Femur (tissue), 1 donor: ENCODE results near the gene TBC1D1.
"Not testable (repeated sequence)": the region's sequence is repeated elsewhere in the genome, so short reads cannot be mapped to it uniquely, and the experiment has no call there.

Experiments
- DNase-seq: peaks from one replicate; pipeline ENCODE4 v3.0.0-alpha.2; 2017

TBC1D1 gene

DNA sequence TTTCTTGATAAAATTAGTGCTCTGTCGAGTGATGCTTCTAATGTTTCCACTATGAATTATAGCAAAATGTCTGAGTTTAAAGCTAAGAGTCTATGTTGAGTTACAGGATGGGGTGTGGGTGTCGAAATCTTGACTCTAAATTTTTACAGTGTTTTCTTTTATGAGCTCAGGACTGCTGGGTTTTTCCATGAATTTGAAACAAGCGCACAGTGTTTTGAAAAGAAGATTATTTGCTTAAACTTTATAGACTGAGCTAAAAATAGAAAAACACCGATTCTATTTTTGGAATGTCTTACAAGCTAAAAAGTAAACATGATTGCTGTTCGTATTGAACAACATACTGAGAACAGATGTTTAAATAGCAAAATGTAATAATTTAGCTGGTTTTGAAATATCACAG is 76.9 kb downstream of the TBC1D1 start:
- no peak for DNase-seq

DNA sequence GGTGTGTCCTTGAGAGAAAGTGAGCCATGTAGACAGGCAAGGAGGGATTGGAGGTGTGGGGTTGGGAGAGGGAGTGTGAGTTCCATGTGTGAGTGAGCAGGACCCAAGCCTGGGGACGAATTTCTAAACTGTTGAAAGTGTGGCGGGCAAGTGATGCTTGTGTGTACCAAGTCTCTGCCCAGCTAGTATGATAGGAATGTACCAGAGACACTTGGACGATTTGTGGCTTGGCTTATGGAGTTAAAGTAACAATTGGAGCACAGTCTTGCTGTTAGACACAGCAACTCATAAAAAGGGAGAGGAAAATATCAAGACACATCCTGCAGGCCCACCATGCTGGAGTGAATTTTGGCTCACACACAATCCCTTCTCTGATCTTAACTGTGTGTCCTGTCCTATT is 77.9 kb downstream of the TBC1D1 start:
- no peak for DNase-seq

DNA sequence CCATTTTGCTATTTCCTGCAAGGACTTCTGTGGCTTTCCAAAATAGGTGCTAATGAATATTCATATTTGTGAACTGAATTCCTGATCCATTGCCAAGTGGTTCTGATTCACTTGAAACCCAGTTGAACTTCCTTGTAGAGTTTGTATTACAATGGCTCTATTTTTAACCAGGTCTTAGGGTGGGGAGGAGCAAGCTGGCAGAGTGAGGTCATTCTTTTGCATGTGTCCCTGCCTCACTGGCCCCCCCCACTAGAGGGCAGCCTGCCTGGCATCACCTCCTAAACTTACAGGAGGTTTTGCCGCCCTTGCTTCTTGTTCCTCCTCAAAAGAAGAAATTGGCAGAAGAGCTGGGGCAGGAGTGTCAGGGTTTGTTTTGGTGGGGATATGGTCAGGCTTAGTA is 79.8 kb downstream of the TBC1D1 start:
- no peak for DNase-seq

DNA sequence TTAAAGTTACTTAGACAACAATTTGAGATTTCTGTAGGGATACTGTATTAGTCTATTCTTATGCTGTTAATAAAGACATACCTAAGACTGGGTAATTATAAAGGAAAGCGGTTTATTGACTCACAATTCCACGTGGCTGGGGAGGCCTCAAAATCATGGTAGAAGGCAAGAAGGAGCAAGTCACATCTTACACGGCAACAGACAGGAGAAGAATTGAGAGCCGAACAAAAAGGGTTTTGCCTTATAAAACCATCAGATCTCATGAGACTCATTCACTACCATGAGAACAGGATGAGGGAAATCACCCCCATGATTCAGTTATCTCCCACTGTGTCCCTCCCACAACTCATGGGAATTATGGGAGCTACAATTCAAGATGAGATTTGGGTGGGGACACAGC is 80.3 kb downstream of the TBC1D1 start:
- DNase-seq, result no peak

DNA sequence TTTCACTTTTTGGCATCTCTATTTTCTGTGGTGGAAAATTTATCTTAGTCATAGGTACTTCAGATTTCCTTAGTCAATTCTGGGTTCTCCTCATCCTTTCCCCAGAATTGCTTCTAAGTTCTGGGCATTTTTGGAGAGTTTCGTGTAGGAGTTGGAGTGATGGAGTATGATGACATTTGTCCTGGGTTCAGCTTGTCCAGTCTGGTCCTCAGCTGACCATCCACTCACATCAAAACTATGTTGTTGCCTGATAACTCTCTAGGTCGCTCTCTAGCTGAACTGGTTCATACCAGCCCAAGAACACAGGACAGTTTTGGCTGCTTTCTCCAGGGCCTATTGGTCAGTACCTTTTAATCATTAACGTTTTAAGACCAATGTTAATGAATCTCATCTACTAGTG is 82.6 kb downstream of the TBC1D1 start:
- no peak for DNase-seq

DNA sequence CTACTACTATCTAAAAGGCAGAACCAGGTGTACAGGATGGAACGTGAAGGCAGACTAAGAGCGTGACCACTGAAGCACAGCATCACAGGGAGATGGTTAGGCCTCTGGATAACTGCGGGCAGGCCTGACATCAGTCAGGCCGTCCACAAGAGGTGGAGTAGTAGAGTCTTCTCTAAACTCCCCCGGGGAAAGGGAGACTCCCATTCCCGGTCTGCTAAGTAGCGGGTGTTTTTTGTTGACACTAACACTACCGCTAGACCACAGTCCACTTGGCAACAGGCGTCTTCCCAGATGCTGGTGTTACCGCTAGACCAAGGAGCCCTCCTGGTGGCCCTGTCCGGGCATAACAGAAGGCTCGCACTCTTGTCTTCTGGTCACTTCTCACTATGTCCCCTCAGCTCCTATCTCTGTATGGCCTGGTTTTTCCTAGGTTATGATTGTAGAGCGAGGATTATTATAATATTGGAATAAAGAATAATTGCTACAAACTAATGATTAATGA is 84.5 kb downstream of the TBC1D1 start:
- not testable (repeated sequence) for DNase-seq

DNA sequence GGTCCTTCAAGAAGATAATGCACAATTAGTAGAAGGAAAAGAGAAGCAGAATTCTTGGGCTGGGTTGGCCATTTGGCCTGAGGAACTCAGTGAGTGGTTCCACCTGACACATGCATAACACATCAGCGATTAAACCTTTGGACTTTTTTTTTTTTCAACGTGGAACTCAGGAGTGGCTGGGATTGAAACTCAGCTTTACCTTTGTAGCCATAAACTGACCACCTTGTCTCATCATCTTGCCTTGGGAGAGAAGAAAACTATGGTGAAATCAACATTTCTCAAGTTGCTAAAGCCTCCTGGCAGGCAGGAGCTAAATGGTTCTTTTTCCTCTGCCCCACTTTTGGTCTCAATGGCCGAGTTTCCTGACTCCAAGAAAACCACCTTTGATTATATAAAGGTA is 85.6 kb downstream of the TBC1D1 start:
- no peak for DNase-seq

DNA sequence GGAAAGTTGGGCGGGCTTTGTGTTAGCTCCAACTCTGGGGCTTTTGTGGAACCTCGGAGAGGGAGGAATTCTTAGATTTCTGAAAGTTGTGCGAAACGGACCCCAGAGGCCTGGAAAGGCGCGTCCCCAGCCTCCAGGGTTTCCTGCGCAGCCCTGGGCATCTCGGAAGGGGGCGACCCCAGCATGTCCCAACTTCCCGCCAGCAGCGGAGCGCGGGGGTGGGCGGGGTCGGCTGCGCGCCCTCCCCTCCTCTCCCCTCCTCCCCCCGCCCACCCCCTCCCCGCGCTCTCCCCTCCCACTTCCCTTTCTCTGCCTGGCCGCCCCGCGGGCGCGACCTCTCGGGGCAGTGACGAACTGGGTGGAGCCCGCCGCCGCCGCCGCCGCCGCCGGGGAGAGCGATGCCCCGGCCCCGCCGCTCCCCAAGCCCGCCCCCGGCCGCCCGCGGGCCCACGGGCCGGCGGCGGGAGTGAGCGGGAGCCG is 86.1 kb downstream of the TBC1D1 start:
- peak; percentile 89 for DNase-seq

DNA sequence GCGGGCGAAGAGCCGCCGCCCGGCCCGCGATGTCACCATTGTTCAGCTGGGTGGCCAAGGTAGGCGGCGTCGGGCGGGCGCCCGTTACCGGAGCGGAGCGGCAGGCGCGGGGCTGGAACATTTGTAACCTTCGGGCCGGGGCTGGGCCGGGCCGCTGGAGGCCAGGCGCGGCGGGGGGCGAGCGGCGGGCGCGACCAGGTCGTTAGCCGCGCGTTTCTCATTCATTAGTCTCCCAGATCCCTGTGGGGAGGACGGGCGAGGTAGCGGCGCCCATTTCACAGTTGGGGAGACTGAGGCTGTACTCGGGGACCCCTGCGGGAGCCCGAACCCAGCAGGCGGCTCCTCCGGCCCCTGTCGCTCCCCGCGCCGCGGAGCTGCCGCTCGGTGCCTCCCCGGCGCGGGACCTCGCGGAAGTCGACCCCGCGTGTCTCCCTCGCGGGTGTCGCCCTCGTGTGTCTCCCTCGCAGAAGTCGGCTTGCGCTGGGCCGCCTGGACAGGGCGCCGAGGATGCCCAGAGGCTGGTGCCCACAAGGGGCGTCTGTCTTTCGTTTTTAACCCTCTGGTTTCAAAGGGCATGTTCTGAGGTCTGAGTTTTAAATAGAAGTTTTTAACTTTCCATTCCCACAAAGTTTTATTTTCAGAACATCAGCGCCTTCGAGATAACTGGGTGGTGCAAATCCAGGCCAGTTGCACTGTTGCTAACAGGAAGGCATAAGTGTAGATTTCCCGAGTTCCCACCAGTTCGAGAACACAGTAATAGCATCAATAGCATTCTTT is 86.8 kb downstream of the TBC1D1 start:
- peak; percentile 85 for DNase-seq

DNA sequence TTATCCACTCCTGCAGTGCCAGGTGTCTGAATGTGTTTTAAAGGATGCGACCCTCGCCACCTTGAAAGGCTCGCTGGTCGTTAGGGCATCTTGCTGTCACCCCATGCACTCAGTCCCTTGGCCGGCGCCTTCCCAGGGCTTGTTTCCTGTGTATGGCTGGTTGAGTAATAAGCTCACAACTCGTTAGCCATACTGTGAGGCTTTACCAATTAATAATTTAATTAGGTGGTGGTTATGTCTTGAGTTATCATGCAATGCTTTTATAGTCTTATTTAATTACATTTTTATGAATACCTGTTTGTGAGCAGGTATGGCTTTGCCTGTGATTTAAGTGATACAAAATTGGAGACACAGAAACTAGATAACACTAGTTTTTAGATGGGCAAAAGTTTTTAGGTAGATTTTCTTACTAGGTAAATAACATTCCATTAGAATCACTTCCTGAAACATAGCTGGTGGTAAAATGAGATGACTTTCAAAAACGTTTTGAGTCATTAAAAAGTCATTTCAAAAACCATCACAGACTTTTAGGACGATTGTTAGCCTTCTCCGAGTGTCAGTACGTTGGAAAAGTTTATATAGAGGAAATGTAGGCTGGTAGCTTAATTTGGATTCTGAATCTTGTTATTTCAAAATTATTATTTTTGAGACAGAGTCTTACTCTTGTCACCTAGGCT is 87.5 kb downstream of the TBC1D1 start:
- peak; percentile 43 for DNase-seq

DNA sequence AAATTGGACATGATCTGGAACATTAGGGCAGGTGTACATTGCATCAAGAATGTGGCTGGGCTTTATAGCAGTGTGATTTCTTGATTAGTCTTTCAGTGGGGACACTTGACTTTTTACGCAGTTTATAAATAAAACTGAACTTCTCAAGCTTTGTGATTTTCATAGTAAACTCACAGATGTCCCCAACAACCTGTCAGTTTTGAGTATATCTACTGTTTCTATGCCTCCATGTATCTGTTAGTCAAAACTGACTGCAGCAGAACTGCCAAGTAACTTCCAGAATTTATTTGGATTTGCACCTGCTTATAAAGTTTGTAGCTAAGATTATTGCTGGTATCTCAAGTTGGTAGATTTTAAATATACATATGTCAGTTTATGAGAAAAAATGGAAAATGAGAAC is 89.4 kb downstream of the TBC1D1 start:
- DNase-seq, result no peak

DNA sequence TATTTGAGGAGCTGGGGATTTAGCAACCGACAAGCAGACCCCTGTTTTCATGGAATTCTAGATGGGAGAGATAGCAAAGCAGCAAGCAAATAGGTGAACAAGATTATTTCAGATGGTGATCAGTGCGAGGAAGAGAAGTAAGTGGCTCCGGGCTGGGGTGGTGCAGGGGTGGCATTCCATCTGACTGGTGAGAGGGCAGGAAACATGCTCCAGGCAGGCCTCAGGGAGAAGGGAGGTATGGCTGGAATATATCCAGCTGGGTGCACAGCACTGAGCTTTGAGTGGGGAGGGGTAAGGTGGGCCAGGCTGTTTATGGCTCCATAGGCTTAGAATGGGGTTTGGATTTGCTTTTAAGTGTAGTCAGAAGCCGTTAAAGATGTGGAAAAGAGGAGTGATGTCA is 90.5 kb downstream of the TBC1D1 start:
- no peak for DNase-seq

DNA sequence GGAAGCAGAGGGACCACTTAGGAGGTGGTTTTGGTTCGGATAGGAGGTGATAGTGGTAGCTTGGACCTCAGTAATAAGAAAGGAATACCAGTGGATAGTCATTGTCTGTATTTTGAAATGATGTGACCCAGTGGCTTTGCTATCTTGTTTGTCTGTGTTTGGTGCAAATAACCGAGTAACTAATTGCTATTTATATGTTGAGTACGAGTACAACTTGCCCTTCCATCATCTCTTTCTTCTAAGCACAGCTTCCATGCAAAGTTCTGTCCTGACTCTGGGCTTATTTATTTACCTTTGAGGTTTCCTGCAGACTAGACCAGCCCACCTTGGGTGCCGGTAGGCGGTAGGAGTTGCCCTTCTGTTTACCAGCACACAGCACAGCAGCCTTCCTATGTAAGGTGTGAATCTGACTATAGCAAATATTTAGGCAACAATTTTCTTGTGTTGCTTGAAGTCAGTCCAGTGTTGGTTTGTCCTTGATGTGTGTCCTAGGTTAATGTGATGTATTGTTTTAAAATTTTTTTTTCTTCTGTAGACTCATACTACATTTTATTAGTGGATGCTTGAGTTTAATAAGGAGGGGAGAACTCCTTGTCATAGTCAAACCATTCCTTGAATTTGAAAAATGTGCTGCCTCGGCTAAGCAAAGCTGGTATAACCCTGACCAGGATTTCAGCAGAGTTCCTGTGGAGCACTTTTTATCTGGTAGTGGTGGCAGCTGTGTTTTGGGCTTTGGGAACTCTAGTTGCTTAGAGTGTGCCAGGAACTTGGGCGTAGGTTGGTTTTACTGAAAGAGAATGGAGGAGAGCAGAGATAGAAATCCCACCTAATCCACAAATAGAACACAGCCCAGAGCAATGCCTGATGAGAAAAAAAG is 91.2 kb downstream of the TBC1D1 start:
- no peak for DNase-seq

DNA sequence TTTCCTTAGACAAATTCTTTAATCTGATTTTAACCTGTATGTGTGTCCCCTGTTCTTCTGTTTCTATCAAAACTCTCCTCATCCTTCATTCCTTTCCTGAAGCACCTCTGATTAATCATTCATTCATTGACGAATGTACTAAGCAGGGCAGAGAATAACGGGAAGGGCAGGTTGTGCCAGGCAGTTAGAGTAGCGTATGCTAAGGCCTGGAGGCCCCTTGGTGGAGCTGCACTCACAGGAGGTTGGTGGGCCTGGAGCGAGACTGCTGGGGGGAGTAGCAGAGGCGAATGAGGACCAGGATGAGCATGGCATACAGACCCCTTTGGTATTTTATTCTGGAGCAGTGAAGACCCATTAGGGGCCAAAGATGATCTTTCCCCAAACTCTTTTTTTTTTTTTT is 91.9 kb downstream of the TBC1D1 start:
- DNase-seq, result no peak

DNA sequence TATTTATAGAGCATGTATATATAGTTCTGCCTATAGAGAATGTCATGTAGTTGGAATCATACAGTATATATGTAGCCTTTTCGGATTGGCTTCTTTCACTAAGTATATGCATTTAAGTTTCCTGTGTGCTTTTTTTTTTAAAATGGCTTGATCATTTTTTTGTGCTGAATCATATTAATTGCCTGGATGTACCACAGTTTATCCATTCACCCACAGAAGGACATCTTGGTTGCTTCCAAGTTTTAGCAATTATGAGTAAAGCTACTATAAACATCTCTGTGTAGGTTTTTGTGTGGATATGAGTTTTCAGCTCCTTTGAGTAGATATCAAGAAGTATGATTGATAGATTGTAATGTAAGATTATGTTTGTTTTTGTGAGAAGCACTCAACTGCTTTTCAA is 93.1 kb downstream of the TBC1D1 start:
- no peak for DNase-seq

DNA sequence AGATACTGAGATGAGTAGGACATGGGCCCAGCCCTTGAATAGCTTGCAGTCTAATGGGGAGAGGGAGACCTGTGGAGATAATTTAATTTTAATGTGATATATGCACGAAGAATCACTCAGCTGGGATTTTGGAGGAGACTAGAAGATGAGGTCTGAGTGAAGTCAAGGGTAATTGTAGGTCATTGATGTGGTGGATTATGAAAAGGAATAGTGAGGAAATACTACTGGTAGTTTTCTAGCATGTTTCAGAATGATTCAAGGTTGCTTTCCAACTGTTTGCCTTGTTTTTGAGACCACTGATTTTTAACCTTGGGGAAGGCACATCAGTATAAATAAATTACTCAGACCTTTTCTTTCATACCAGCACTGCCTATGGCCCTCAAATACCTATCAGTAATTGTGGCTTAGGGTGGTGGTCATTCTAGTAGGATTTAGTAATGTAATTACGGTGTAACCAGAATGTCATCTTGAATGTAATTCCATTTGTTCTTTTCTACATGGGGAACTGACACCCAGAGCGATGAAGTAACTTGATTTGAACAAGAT is 94.9 kb downstream of the TBC1D1 start:
- no peak for DNase-seq

DNA sequence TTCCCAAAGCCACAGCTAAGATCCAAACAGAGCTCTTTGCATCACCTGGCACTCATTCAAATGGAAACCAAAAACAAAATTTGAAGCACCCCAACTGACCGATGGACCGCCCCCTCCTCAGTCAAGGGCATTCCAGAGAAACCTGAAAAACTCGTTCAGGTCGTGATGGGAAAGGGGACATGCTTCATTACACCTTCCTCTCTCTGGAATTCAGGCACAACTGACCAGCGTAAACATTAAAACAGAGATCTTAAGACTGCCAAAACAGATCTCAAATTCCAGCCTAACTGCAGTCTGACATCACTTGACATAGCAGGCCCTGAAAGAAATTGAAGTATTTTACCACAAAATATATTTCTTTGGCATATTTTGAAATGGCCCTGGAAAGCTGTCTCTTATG is 97.8 kb downstream of the TBC1D1 start:
- no peak for DNase-seq

DNA sequence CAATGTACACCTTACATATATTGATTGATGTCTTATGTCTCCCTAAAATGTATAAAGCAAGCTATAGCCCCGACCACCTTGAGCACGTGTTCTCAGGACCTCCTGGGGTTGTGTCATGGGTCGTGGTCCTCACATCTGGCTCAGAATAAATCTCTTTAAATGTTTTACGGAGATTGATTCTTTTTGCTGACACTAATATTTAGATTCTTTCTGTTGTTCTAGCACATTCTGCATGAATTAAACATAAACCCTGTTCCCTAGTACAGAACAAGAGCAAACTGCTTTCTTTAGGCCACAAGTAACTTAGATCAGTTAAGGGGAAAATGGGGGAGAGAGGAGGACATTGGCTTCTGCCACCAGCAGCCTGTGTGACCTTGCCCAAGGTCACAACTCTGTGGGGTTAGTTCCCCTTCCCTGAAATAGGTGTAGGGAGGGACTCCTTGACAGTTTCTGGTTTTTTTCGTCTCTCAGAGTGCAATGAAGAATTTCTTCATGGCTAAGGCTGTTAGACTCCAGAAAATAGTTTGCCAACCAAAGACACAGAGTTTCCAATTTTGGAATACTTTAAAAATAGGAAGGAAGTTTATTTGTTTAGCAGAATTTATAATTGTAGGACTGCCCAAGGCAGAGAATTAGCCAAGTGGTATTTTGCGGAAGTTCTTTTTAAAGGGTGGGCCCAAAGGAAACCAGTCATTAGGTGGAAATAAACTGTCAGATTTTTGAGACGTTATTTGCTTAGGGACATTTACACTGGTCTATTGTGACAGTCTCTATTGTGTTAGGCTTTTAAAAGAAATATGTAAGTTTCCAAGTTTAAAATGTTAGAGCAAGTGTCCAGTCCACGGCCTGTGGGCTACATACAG is 98.7 kb downstream of the TBC1D1 start:
- DNase-seq, result no peak

DNA sequence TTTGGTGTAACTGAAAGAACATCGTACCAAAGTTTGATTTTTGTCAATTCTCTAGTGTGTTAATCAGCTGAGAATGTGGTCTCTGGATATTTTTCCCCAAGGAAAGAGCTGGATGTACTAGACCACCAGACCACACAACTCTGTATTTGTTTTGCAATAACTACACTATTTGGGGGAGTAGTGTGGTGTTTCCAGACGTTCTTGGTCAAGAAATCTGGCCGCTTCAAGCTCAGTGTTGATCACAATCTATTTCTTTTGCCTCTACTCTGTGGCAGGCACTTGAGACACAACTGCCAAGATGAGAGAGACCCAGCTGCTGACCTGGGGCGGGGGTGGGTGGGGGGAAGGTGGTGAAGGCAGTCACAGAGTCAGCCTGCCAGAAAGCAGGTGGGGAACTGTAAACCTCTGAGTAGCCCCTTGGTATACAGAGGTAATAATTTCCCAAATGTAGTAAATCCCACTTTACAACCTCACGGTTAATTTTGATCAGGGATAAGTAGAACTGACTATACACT is 99.9 kb downstream of the TBC1D1 start:
- DNase-seq, result no peak

DNA sequence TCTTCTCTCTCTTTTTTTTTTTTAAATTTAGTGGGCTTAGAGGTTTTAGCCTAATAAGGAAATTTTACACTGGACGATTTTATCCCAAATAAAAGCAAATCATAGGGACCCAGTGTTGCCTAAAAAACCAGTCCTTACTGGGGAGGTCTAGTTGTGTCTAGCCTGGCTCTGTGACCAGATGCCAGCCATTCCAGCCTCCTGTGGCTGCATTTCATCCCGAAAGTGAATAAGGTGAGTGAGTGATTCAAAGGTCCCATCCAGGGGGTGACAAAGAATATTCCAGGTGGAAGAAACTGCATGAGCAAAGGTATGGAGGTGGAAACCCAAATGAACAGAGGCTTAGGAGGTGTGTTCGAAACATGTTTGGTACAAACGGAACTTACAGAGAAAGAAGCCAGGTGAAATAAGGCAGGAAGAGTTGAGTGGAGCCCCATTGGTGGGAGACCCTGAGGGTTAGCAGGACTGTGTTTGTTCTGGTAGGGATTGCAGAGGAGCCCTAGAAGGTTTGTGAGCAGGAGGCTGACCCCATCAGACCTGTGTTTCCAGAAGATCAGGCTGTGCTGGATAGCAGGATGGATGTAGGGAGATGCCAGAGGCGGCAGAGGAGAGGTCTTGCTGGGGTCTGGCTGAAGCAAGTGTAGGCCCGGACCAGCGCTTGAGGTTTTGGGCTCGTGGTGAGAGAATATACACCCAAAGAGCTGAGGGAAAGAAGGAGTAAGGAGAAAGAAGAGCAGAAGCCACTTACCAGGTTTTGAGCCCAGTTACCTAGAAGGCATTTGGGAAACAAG is 100.9 kb downstream of the TBC1D1 start:
- no peak for DNase-seq

DNA sequence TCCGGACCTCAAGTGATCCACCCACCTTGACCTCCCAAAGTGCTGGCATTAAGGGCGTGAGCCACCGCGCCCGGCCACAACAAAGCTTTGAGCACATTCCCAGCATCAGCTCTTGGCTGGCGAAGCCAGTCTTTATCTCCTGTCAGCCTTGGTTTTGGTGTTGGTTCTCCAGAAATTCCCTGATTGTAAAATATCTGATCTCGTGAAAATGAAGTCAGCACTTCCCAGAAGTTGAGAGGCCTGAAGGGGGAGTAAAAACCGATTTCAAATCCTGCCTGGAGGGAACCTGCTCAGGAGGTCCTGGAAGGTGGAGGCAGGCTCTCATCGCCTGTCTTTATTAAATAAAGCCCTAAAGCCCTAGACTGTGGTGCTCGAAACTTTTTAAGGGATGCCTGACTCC is 102.9 kb downstream of the TBC1D1 start:
- no peak for DNase-seq
